ENCODE data around the gene CD52. TPM values are rescaled to one million over a fixed set of nuclear protein-coding genes. Genes with fewer than 3 reads are reported as not detected.

Gene CD52
- total and polyA plus RNA-seq, 5 experiments from 2014 or later: 772 to 6,863 (median 6,330) TPM

GRCh38 chr1:26293911-26294463, 23.8 kb upstream of the CD52 start:
- ATAC-seq: no peak
- POLR2A ChIA-PET: interaction anchor here (11.1 to 30.4 kb wide), 2 partner anchors 15 to 24 kb away, joined by 197 to 2161 read pairs; partner anchors contain the start of genes CD52, SH3BGRL3 and UBXN11
- peak in 1 of 10 donors; percentile 41 for DNase-seq
- H3K27me3 Mint-ChIP-seq: no peaks in the 10 kb centered on the region
- no peaks in the 10 kb centered on the region for H3K9me3 Mint-ChIP-seq
- H3K27ac Mint-ChIP-seq: peak overlapping the region in 9 of 10 donors; percentile 33 to 98 (median 66)
- H3K4me1 Mint-ChIP-seq: peaks cover 28 to 64% (median 57%) of the 10 kb centered on the region in 4 donors
- peaks cover 0 to 2% (median 2%) of the 10 kb centered on the region in 3 donors for H3K36me3 Mint-ChIP-seq
- no peak overlapping the region for H3K4me3 Mint-ChIP-seq

- DNase-seq (no peak), ATAC-seq (no peak)
- no peaks in the 10 kb centered on the region for H3K27me3 Mint-ChIP-seq
- no peaks in the 10 kb centered on the region for H3K9me3 Mint-ChIP-seq
- POLR2A ChIA-PET: interaction anchor here (0.6 to 30.4 kb wide), 3 partner anchors 5 to 334 kb away, joined by 5 to 2161 read pairs (median 72); partner anchors contain the start of genes CD52 and UBXN11
- peaks cover 0 to 2% (median 2%) of the 10 kb centered on the region in 3 donors for H3K36me3 Mint-ChIP-seq
- H3K27ac Mint-ChIP-seq: peak overlapping the region; percentile 11 to 89 (median 73)
- H3K4me1 Mint-ChIP-seq: peaks cover 20 to 61% (median 51%) of the 10 kb centered on the region in 4 donors
- H3K4me3 Mint-ChIP-seq: no peak overlapping the region
Measured at GRCh38 chr1:26295194-26296138, 22.3 kb upstream of the CD52 start.

GRCh38 chr1:26296340-26297056, 21.3 kb upstream of the CD52 start:
- peaks cover 0 to 2% (median 2%) of the 10 kb centered on the region in 3 donors for H3K36me3 Mint-ChIP-seq
- ATAC-seq (no peak), DNase-seq (no peak)
- peak overlapping the region in 7 of 10 donors; percentile 20 to 85 (median 70) for H3K27ac Mint-ChIP-seq
- no peak overlapping the region for H3K4me3 Mint-ChIP-seq
- no peaks in the 10 kb centered on the region for H3K9me3 Mint-ChIP-seq
- H3K27me3 Mint-ChIP-seq: no peaks in the 10 kb centered on the region
- POLR2A ChIA-PET: interaction anchor here (0.8 to 30.4 kb wide), 6 partner anchors 6 to 62 kb away, joined by 3 to 2161 read pairs (median 10); partner anchors contain the start of genes CD52, CEP85 and UBXN11
- H3K4me1 Mint-ChIP-seq: peaks cover 20 to 51% (median 43%) of the 10 kb centered on the region in 4 donors

GRCh38 chr1:26297057-26297790, 20.5 kb upstream of the CD52 start:
- peak overlapping the region in 4 of 10 donors; percentile 15 to 68 (median 30) for H3K27ac Mint-ChIP-seq
- DNase-seq (no peak), ATAC-seq (no peak)
- H3K4me3 Mint-ChIP-seq: no peak overlapping the region
- H3K27me3 Mint-ChIP-seq: no peaks in the 10 kb centered on the region
- H3K36me3 Mint-ChIP-seq: peaks cover 0 to 2% (median 2%) of the 10 kb centered on the region in 3 donors
- H3K9me3 Mint-ChIP-seq: no peaks in the 10 kb centered on the region
- peaks cover 16 to 44% (median 36%) of the 10 kb centered on the region in 4 donors for H3K4me1 Mint-ChIP-seq
- POLR2A ChIA-PET: interaction anchor here (0.5 to 30.4 kb wide), 7 partner anchors 7 to 101 kb away, joined by 3 to 2161 read pairs (median 6); partner anchors contain the start of genes CD52, CEP85 and UBXN11

- peaks cover 0 to 2% (median 2%) of the 10 kb centered on the region in 3 donors for H3K36me3 Mint-ChIP-seq
Measured at GRCh38 chr1:26297791-26298124, 20.0 kb upstream of the CD52 start.

GRCh38 chr1:26300578-26301275, 17.0 kb upstream of the CD52 start:
- peak overlapping the region in 5 of 10 donors; percentile 67 to 90 (median 84) for H3K27ac Mint-ChIP-seq
- H3K4me1 Mint-ChIP-seq: peaks cover 15 to 30% (median 24%) of the 10 kb centered on the region in 4 donors
- no peak for DNase-seq
- POLR2A ChIA-PET: interaction anchor here (1.4 to 30.4 kb wide), 3 partner anchors 11 to 19 kb away, joined by 3 to 2161 read pairs (median 72); partner anchors contain the start of genes CD52 and UBXN11
- peaks cover 0 to 2% (median 1%) of the 10 kb centered on the region in 3 donors for H3K36me3 Mint-ChIP-seq
- H3K27me3 Mint-ChIP-seq: no peaks in the 10 kb centered on the region
- no peak for ATAC-seq
- peak overlapping the region in 1 of 10 donors; percentile 41 for H3K4me3 Mint-ChIP-seq
- H3K9me3 Mint-ChIP-seq: no peaks in the 10 kb centered on the region

More at GRCh38 chr1:26297791-26298124, 20.0 kb upstream of the CD52 start:
- no peaks in the 10 kb centered on the region for H3K27me3 Mint-ChIP-seq
- no peaks in the 10 kb centered on the region for H3K9me3 Mint-ChIP-seq
- H3K4me3 Mint-ChIP-seq: no peak overlapping the region
- H3K27ac Mint-ChIP-seq: peak overlapping the region in 1 of 10 donors; percentile 15
- ATAC-seq (no peak), DNase-seq (no peak)
- POLR2A ChIA-PET: interaction anchor here (0.5 to 30.4 kb wide), 5 partner anchors 8 to 102 kb away, joined by 5 to 2161 read pairs (median 13); partner anchors contain the start of genes CD52 and UBXN11
- peaks cover 16 to 38% (median 33%) of the 10 kb centered on the region in 4 donors for H3K4me1 Mint-ChIP-seq

- DNase-seq (no peak), ATAC-seq (no peak)
- Mint-ChIP-seq H3K4me3 (no peak overlapping the region), H3K27ac (peak overlapping the region in 3 of 10 donors; percentile 2 to 13 (median 6)), H3K4me1 (peaks cover 23 to 43% (median 36%) of the 10 kb centered on the region in 4 donors), H3K27me3 (no peaks in the 10 kb centered on the region), H3K36me3 (no peaks in the 10 kb centered on the region), H3K9me3 (no peaks in the 10 kb centered on the region)
- POLR2A ChIA-PET: interaction anchor here (1.6 to 30.4 kb wide), 3 partner anchors 13 to 17 kb away, joined by 8 to 2161 read pairs (median 72); partner anchors contain the start of genes CD52 and UBXN11
Measured at GRCh38 chr1:26302733-26303405, 14.9 kb upstream of the CD52 start.

- no peaks in the 10 kb centered on the region for H3K27me3 Mint-ChIP-seq
- H3K9me3 Mint-ChIP-seq: no peaks in the 10 kb centered on the region
- H3K4me1 Mint-ChIP-seq: peaks cover 20 to 36% (median 34%) of the 10 kb centered on the region in 4 donors
- peak overlapping the region; percentile 91 to 100 (median 98) for H3K27ac Mint-ChIP-seq
- POLR2A ChIA-PET: interaction anchor here (0.8 to 28.3 kb wide), 3 partner anchors 13 to 72 kb away, joined by 4 to 2161 read pairs (median 237); partner anchors contain the start of genes CD52 and SH3BGRL3
- H3K4me3 Mint-ChIP-seq: peak overlapping the region; percentile 90 to 100 (median 98)
- DNase-seq: no peak
- no peaks in the 10 kb centered on the region for H3K36me3 Mint-ChIP-seq
- ATAC-seq: no peak
Measured at GRCh38 chr1:26305667-26306289, 12.0 kb upstream of the CD52 start.

- H3K27me3 Mint-ChIP-seq: no peaks in the 10 kb centered on the region
- H3K27ac Mint-ChIP-seq: peak within 1 kb of the TSS; percentile 91 to 100 (median 98)
- peak within 1 kb of the TSS; percentile 90 to 100 (median 98) for H3K4me3 Mint-ChIP-seq
- POLR2A ChIA-PET: interaction anchor here (0.6 to 28.3 kb wide), 4 partner anchors 12 to 579 kb away, joined by 3 to 2161 read pairs (median 120); partner anchors contain the start of genes CD52 and SH3BGRL3
- H3K36me3 Mint-ChIP-seq: no peaks in the 10 kb centered on the region
- H3K4me1 Mint-ChIP-seq: peaks cover 20 to 37% (median 33%) of the 10 kb centered on the region in 4 donors
- peak; percentile 79 to 97 (median 90) for DNase-seq
- ATAC-seq: peak; percentile 94 to 97
- H3K9me3 Mint-ChIP-seq: no peaks in the 10 kb centered on the region
Measured at GRCh38 chr1:26306290-26307229, 11.2 kb upstream of the CD52 start, which contains the start of gene UBXN11. Gene UBXN11 (minus strand): TSS chr1:26306636. CDS start chr1:26302883, 3,753 bp downstream.

Measured in naive thymus-derived CD8-positive, alpha-beta T cell (primary cell).